HepG2 (cell line): ENCODE data around the gene ACOT6. TPM values are rescaled to one million over a fixed set of nuclear protein-coding genes. Genes with fewer than 3 reads are reported as not detected.
"Not testable (repeated sequence)": the region's sequence is repeated elsewhere in the genome, so short reads cannot be mapped to it uniquely, and the experiment has no call there.

Experiments used
- ATAC-seq: fragments of 200-7000 bp; cut with Tn5 transposase; 3 replicates; pipeline ENCODE4 v1.9.1; 2020; ENCODE audit warnings: mild to moderate bottlenecking, moderate library complexity
- BruUV-seq: library from RNA; stranded (reverse); fragments of 400-500 nt; replicated peaks from 2 replicates; lab custom pipeline; 2021; lab: Mats Ljungman, UMichigan
- CTCF ChIA-PET: fragments of 300-600 bp; formaldehyde crosslinking; extraction: SDS; loops from one replicate; lab custom pipeline; 2021; ENCODE audit warnings: low total read pairs, inconsistent platforms, low intra/inter-chr PET ratio; lab: Yijun Ruan, JAX
- POLR2A ChIA-PET: fragments of 350-600 bp; sonication (Branson Sonifier 250); formaldehyde crosslinking; loops from one replicate; lab custom pipeline; 2020; ENCODE audit warnings: antibody characterized with exemption, inconsistent platforms; lab: Yijun Ruan, JAX
- DNase-seq: peaks from one replicate; pipeline ENCODE4 v3.0.0-alpha.2; 2015; ENCODE audit warnings: low spot score
- FAIRE-seq: peaks from 3 replicates; lab custom pipeline; 2011; peaks lifted over from hg19 to GRCh38; lab: Jason Lieb, UNC
- H2AFZ ChIP-seq: one replicate; pipeline ENCODE4 v1.6.1; 2011; ENCODE audit warnings: low read length, inconsistent platforms
- H3K27ac ChIP-seq: fragments of 300-600 bp; 3 replicates; pipeline ENCODE4 v1.8.0; 2011; ENCODE audit warnings: mixed run types, mild to moderate bottlenecking, mixed read lengths, low read length, inconsistent platforms; ENCODE audit not compliant: insufficient read depth; ENCODE audit errors: extremely low read length
- H3K27me3 ChIP-seq, 2 experiments: fragments of 200-600 bp in 1 of 2; 2 replicates in 1 of 2; 3 replicates in 1 of 2; pipeline versions ENCODE4 v1.6.0 to v1.8.0; 2011; ENCODE audit warnings: low read length in 2 of 2, mild to moderate bottlenecking in 2 of 2, moderate library complexity in 2 of 2, inconsistent platforms in 1 of 2; ENCODE audit not compliant: insufficient read depth in 2 of 2, control insufficient read depth in 1 of 2
- H3K36me3 ChIP-seq, 2 experiments: fragments of 200-600 bp in 1 of 2; replicated peaks in 1 of 2; 2 replicates in 1 of 2; 3 replicates in 1 of 2; pipeline versions ENCODE4 v1.5.1 to v1.8.0; 2011; ENCODE audit warnings: low read length in 2 of 2, inconsistent platforms in 1 of 2; ENCODE audit not compliant: insufficient read depth in 2 of 2, control insufficient read depth in 1 of 2
- H3K4me1 ChIP-seq: 2 replicates; pipeline ENCODE4 v1.5.1; 2012; ENCODE audit warnings: low read length, inconsistent platforms; ENCODE audit not compliant: insufficient read depth
- H3K4me2 ChIP-seq: 2 replicates; pipeline ENCODE4 v1.6.0; 2011; ENCODE audit warnings: low read depth, low read length, inconsistent platforms
- H3K4me3 ChIP-seq, 3 experiments: fragments of 200-600 bp in 1 of 3; sonication (generic), shearing (Covaris generic) in 1 of 3; replicated peaks in 1 of 3; 2 replicates each; pipeline ENCODE4 v1.5.1; 2011 to 2016; ENCODE audit warnings: low read length in 3 of 3, inconsistent platforms in 2 of 3, low read depth in 2 of 3, mild to moderate bottlenecking in 2 of 3, control low read depth in 1 of 3, mixed read lengths in 1 of 3; ENCODE audit not compliant: insufficient read depth in 1 of 3
- H3K79me2 ChIP-seq: one replicate; pipeline ENCODE4 v1.6.1; 2011; ENCODE audit warnings: low read length, inconsistent platforms; ENCODE audit not compliant: insufficient read depth
- H3K9ac ChIP-seq: 2 replicates; pipeline ENCODE4 v1.6.0; 2011; ENCODE audit warnings: mild to moderate bottlenecking, low read depth, low read length, inconsistent platforms; ENCODE audit not compliant: insufficient read depth
- H3K9me3 ChIP-seq: 2 replicates; pipeline ENCODE4 v1.5.1; 2012; ENCODE audit warnings: mild to moderate bottlenecking, low read length
- H4K20me1 ChIP-seq: 2 replicates; pipeline ENCODE4 v1.6.0; 2011; ENCODE audit warnings: inconsistent platforms, mild to moderate bottlenecking, low read length, moderate library complexity; ENCODE audit not compliant: insufficient read depth
- WGBS: methylation state at CpG from one replicate; pipeline ENCODE4 v1.1.6; 2017; ENCODE audit warnings: low lambda C conversion rate; 5-methylcytosine and 5-hydroxymethylcytosine counted together
- in situ Hi-C: cut with HindIII; loops from 2 replicates; pipeline ENCODE4 v1.10.0; 2017; ENCODE audit warnings: low pct_unique_long_range_greater_than_20kb; ENCODE audit not compliant: extremely low pct_ligation_motif_present
- intact Hi-C: fragments of 100-400 bp; cut with micrococcal nuclease; formaldehyde crosslinking; loops from one replicate; pipeline ENCODE4 v1.10.0; 2022; ENCODE audit not compliant: unreplicated experiment
- polyA plus RNA-seq, 8 experiments: library from polyadenylated mRNA; depleted of rRNA in 3 of 8; stranded (reverse) in 7 of 8; unstranded in 1 of 8; fragments of >200 nt; fragmentation: Illumina TruSeq in 4 of 8; extraction: Trizol in 4 of 8; gene quantifications; 2 replicates each; pipeline versions ENCODE4 v1.2.1 to v1.2.3, GENCODE V29; 2011 to 2016; ENCODE audit warnings: low read depth in 4 of 8, missing spikeins in 1 of 8, mixed read lengths in 1 of 8; ENCODE audit not compliant: insufficient read depth in 1 of 8
- total RNA-seq, 5 experiments: library from RNA; depleted of rRNA; stranded (reverse); fragments of >200 nt; fragmentation: Illumina TruSeq; extraction: Trizol; gene quantifications; 2 replicates each; pipeline ENCODE4 v1.2.3, GENCODE V29; 2016; ENCODE audit warnings: low read depth in 1 of 5

ACOT6 gene
- total and polyA plus RNA-seq, 2 of the 13 experiments (the other 11 are each of a cell fraction or from before 2014, with no cell fraction given) = 0.15 to 0.27 TPM

DNA sequence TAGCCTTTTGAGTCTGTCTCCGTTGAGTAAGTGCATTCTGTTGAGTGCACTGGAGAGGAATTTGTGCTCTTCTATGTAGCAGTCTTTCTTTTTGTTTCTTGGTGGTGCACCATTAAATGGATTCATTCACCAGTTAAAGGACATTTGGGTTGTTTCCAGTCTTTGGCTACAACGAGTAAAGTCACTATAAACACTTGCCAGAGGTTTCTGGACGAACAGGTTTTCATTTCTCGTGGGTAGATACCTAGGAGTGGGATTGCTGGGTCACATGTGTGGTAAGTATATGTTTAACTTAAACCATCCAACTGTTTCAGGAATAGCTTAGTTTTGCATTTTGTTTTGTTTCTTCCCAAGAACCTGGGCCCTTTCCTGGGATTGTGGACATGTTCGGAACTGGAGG is 39.3 kb upstream of the ACOT6 start:
- H2AFZ ChIP-seq, H3K9me3 ChIP-seq, H3K4me1 ChIP-seq, H3K27me3 ChIP-seq, ATAC-seq, BruUV-seq, H3K4me2 ChIP-seq, CTCF ChIA-PET, H4K20me1 ChIP-seq, H3K9ac ChIP-seq, H3K4me3 ChIP-seq, DNase-seq, POLR2A ChIA-PET, H3K27ac ChIP-seq: not testable (repeated sequence)
- intact Hi-C loops = loop anchor here (10.0 kb wide), 1 partner anchor 62 kb away; no protein-coding TSS in a partner anchor
- in situ Hi-C loops = loop anchor here (10.0 kb wide), 1 partner anchor 62 kb away; no protein-coding TSS in a partner anchor
- 97% methylated on average over 5 of the region's 5 CpGs for WGBS
- peaks cover 1 to 19% of the 10 kb centered on the region in 2 experiments for H3K36me3 ChIP-seq
- FAIRE-seq = peak; percentile 48
- H3K79me2 ChIP-seq = peaks cover 18% of the 10 kb centered on the region

DNA sequence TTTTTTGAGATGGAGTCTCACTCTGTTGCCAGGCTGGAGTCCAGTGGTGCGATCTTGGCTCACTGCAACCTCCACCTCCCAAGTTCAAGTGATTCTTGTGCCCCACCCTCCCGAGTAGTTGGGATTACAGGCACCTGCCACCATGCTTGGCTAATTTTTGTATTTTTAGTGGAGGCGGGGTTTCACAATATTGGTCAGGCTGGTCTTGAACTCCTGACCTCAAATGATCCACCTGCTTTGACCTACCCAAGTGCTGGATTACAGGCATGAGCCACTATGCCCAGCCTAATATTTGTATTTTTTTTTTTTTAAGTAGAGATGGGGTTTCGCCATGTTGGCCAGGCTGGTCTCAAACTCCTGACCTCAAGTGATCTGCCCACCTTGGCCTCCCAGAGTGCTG is 38.6 kb upstream of the ACOT6 start:
- FAIRE-seq, ATAC-seq, H2AFZ ChIP-seq, POLR2A ChIA-PET, CTCF ChIA-PET, H3K9me3 ChIP-seq, H3K27ac ChIP-seq, H3K27me3 ChIP-seq, H4K20me1 ChIP-seq, H3K4me1 ChIP-seq, H3K4me3 ChIP-seq, BruUV-seq, H3K4me2 ChIP-seq, DNase-seq, H3K9ac ChIP-seq: not testable (repeated sequence)
- intact Hi-C loops = loop anchor here (10.0 kb wide), 1 partner anchor 61 kb away; no protein-coding TSS in a partner anchor
- Histone ChIP-seq H3K36me3 (peaks cover 1 to 24% of the 10 kb centered on the region in 2 experiments), H3K79me2 (peaks cover 12% of the 10 kb centered on the region)
- WGBS = 93% methylated on average over 4 of the region's 4 CpGs
- in situ Hi-C loops = loop anchor here (10.0 kb wide), 1 partner anchor 61 kb away; no protein-coding TSS in a partner anchor

DNA sequence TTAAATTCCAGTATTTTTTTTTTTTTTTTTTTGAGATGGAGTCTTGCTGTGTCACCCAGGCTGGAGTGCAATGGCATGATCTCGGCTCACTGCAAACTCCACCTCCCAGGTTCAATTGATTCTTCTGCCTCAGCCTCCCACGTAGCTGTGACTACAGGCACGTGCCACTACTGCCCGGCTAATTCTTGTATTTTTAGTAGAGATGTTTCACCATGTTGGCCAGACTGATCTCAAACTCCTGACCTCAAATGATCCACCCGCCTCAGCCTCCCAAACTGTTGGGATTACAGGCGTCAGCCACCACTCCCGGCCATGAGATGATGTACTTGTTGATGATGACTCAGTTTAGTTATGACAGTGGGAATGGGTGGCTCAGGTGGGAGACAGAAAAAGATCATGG is 38.1 kb upstream of the ACOT6 start:
- POLR2A ChIA-PET, ATAC-seq, H4K20me1 ChIP-seq, DNase-seq, H2AFZ ChIP-seq, H3K9ac ChIP-seq, CTCF ChIA-PET, H3K9me3 ChIP-seq, BruUV-seq, H3K4me2 ChIP-seq, H3K4me1 ChIP-seq, H3K27ac ChIP-seq, FAIRE-seq, H3K27me3 ChIP-seq, H3K4me3 ChIP-seq: not testable (repeated sequence)
- WGBS = 99% methylated on average over 7 of the region's 7 CpGs
- in situ Hi-C loops = loop anchor here (10.0 kb wide), 1 partner anchor 61 kb away; no protein-coding TSS in a partner anchor
- H3K36me3 ChIP-seq = peaks cover 1 to 24% of the 10 kb centered on the region in 2 experiments
- peaks cover 12% of the 10 kb centered on the region for H3K79me2 ChIP-seq
- intact Hi-C loops = loop anchor here (10.0 kb wide), 1 partner anchor 61 kb away; no protein-coding TSS in a partner anchor
